GM10847 (cell line): ENCODE measurements around the gene SNRPF.

Source experiments
- POLR2A ChIP-seq: IDR thresholded peaks from 2 replicates; pipeline ENCODE4 v1.6.1; 2011; ENCODE audit not compliant: insufficient read length; ENCODE audit errors: extremely low read depth

Gene SNRPF

GRCh38 chr12:95852133-95852532 lies 6.6 kb upstream of the SNRPF start:
- no peak for TF ChIP-seq POLR2A

- no peak for TF ChIP-seq POLR2A
Observed at GRCh38 chr12:95857156-95857555, 1.6 kb upstream of the SNRPF start.

DNA sequence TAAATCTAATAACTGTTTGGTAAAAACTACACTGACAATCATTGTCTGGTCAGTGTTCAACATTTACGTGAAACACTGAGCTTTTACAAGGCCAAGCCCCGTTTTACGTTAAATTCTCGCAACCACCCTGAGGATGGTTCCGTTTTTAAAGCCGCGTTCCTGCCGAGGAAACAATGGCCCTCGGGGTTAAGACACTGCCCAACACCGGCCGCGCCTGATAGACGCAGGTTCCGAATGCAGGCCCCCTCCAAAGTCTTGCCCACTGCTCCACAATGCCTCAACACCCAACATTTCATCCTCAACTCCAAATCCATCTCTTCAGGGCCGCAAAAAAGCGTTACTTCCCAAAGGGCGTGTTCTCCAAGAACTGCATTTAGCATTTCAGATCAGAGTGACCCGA lies 953 bp upstream of the SNRPF start:
- TF ChIP-seq POLR2A = no peak

DNA sequence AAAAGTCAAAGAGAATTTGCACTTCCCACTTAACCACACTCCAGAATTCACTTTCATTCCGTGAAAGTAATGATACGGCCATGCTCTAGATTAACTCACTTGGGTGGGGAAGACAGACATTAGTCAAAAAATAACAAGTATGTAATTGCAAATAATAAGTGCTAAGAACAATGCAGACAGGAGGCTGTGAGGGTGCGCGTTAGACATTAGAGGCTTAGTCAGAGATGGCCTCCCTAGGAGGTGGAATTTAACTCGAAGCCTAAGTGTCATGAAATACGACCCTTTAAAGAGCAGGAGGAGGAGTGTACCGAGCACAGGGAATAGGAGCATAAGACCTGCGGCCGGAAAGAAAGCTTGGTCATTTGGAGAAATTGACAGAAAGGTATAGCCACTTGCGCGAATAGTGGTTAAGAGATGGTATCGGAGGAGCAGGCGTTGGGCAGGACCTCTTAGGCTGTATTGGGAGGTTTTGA lies 628 bp downstream of the SNRPF start:
- TF ChIP-seq POLR2A = no peak

- TF ChIP-seq POLR2A = no peak
Observed at GRCh38 chr12:95859947-95860850, 1.4 kb downstream of the SNRPF start.

GRCh38 chr12:95862038-95862437 lies 3.3 kb downstream of the SNRPF start:
- TF ChIP-seq POLR2A = no peak

- no peak for TF ChIP-seq POLR2A
Observed at GRCh38 chr12:95863337-95863736, 4.6 kb downstream of the SNRPF start.

- no peak for TF ChIP-seq POLR2A
Observed at GRCh38 chr12:95870897-95871296, 12.1 kb downstream of the SNRPF start.

GRCh38 chr12:95874452-95874851 lies 15.7 kb downstream of the SNRPF start:
- no peak for TF ChIP-seq POLR2A

DNA sequence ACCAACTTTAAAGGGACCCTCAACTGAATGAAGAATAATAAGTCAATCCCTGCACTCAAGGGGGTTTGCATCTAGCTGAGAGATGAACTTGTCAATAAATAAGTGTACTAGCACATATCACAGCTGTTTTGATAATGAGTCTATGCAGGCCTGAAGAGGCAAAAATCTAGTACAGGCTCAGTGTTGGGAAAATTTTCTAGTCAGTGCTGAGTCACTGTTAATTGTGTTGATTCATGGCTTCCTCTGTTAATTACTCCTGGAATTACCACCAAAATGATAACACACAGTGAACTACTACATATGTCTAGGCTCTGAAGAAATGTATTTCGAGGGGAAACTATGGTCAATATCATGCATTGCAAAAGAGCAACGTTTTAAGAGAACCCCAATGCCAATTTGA lies 18.9 kb downstream of the SNRPF start:
- TF ChIP-seq POLR2A = no peak

DNA sequence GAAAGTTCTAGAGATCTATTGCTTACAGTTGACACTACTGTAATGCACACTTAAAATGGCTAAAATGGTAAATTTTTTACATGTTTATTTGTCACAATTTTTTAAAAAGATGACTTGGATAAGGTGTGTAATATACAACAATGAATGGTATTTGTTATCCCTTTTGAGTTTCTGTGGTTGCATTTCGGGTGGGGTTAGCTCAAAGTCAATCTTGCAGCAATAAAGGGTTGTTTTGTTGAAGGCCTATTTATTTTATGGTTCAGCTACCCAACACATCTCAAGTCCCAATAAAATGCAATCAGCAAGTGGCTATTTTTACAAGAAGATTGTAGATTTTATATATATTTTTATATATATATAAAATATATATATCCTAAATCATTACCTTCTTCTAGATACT lies 22.1 kb downstream of the SNRPF start:
- no peak for TF ChIP-seq POLR2A

DNA sequence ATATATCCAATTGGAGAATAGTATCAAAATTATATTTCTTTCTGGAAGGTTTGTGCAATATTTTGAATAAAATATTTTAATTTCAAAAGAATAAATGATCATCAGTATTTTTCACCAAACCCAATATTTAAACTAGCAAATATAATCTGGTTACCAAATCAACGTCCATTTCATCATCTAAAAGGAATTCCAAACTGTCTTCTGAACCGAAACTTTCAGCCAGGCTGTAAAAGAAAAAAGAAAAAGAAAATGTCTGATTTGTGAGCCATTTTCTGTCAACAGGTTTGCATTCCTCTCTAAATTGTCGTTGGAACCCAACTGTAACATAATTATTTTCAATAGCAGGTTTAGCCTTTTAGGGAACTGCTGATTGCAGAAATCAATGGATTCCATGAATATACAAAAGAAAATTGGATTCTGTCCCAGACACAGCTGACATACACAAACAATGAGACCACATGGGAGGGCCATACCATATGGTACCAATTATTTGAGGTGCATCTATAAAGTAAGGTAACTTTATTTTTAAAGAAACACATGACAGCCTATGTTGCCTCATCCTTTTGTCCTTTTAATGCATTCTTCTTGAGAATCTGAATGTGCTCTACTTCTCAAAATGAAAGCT lies 22.7 kb downstream of the SNRPF start:
- no peak for TF ChIP-seq POLR2A

GRCh38 chr12:95882080-95882479 lies 23.3 kb downstream of the SNRPF start:
- TF ChIP-seq POLR2A = no peak

GRCh38 chr12:95882873-95883272 lies 24.1 kb downstream of the SNRPF start:
- TF ChIP-seq POLR2A = no peak

DNA sequence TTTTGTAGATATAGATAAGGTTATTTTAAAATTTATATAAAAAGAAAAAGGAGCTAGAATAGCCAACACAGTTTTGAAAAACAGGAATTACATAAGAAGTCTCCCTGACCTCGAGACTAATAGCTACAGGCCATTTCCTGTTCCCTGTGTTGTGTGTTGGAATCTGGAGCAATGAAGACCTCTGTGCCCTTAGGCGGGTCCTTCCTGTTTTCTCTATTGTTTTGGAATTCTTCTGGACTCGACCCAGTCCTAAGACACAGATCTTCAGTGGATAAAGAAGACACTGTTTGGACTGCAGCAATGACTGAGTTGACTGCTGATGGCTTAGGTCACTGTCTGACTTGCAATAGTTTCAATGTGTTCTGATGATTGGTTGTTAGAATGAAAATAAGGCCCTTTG lies 26.2 kb downstream of the SNRPF start:
- TF ChIP-seq POLR2A = no peak

GRCh38 chr12:95887311-95887710 lies 28.6 kb downstream of the SNRPF start:
- no peak for TF ChIP-seq POLR2A
